ENCODE results near the gene ZNF609.

ZNF609 gene

GRCh38 chr15:64460724-64461720 lies 644 bp downstream of the ZNF609 start:
- H3K27me3 ChIP-seq (ENCODE audit: control insufficient read depth in 1 of 2, insufficient read depth in 2 of 2, low read length in 2 of 2), result no peaks in the 10 kb centered on the region
- peak overlapping the region; percentile 26 for H3K9ac ChIP-seq (ENCODE audit: low read length)
- H3K36me3 ChIP-seq (ENCODE audit: insufficient read depth, low read length), result no peaks in the 10 kb centered on the region
- no peaks in the 10 kb centered on the region for H3K9me3 ChIP-seq (ENCODE audit: low read length)
- H3K4me1 ChIP-seq (ENCODE audit: insufficient read depth, low read length), result peaks cover 47% of the 10 kb centered on the region
- H3K27ac ChIP-seq (ENCODE audit: low read depth, low read length), result peak overlapping the region; percentile 82
- H3K4me3 ChIP-seq (ENCODE audit: low read depth in 1 of 2, low read length in 2 of 2), result peak overlapping the region; percentile 44 to 86

- H3K27ac ChIP-seq (ENCODE audit: low read depth, low read length), result peak overlapping the region; percentile 82
- no peaks in the 10 kb centered on the region for H3K36me3 ChIP-seq (ENCODE audit: insufficient read depth, low read length)
- peak overlapping the region; percentile 26 for H3K9ac ChIP-seq (ENCODE audit: low read length)
- no peaks in the 10 kb centered on the region for H3K27me3 ChIP-seq (ENCODE audit: control insufficient read depth in 1 of 2, insufficient read depth in 2 of 2, low read length in 2 of 2)
- no peaks in the 10 kb centered on the region for H3K9me3 ChIP-seq (ENCODE audit: low read length)
- H3K4me1 ChIP-seq (ENCODE audit: insufficient read depth, low read length), result peaks cover 47% of the 10 kb centered on the region
- peak overlapping the region; percentile 44 to 86 for H3K4me3 ChIP-seq (ENCODE audit: low read depth in 1 of 2, low read length in 2 of 2)
These were observed 1.4 kb downstream of the ZNF609 start for GRCh38 chr15:64461721-64462162.

GRCh38 chr15:64462492-64462891 lies 2.1 kb downstream of the ZNF609 start:
- no peaks in the 10 kb centered on the region for H3K9me3 ChIP-seq (ENCODE audit: low read length)
- H3K36me3 ChIP-seq (ENCODE audit: insufficient read depth, low read length), result no peaks in the 10 kb centered on the region
- H3K4me3 ChIP-seq (ENCODE audit: low read depth in 1 of 2, low read length in 2 of 2), result no peak overlapping the region
- no peak overlapping the region for H3K9ac ChIP-seq (ENCODE audit: low read length)
- H3K27ac ChIP-seq (ENCODE audit: low read depth, low read length), result no peak overlapping the region
- H3K27me3 ChIP-seq (ENCODE audit: control insufficient read depth in 1 of 2, insufficient read depth in 2 of 2, low read length in 2 of 2), result no peaks in the 10 kb centered on the region
- H3K4me1 ChIP-seq (ENCODE audit: insufficient read depth, low read length), result peaks cover 50% of the 10 kb centered on the region

- Histone ChIP-seq H3K36me3 (ENCODE audit: insufficient read depth, low read length) (no peaks in the 10 kb centered on the region), H3K9ac (ENCODE audit: low read length) (no peak overlapping the region), H3K27me3 (ENCODE audit: control insufficient read depth in 1 of 2, insufficient read depth in 2 of 2, low read length in 2 of 2) (no peaks in the 10 kb centered on the region), H3K27ac (ENCODE audit: low read depth, low read length) (no peak overlapping the region), H3K4me3 (ENCODE audit: low read depth in 1 of 2, low read length in 2 of 2) (no peak overlapping the region), H3K4me1 (ENCODE audit: insufficient read depth, low read length) (peaks cover 54% of the 10 kb centered on the region), H3K9me3 (ENCODE audit: low read length) (no peaks in the 10 kb centered on the region)
These were observed 4.1 kb downstream of the ZNF609 start for GRCh38 chr15:64464276-64465005.

GRCh38 chr15:64466408-64467141 lies 6.2 kb downstream of the ZNF609 start:
- Histone ChIP-seq H3K27ac (ENCODE audit: low read depth, low read length) (no peak overlapping the region), H3K4me3 (ENCODE audit: low read depth in 1 of 2, low read length in 2 of 2) (no peak overlapping the region), H3K27me3 (ENCODE audit: control insufficient read depth in 1 of 2, insufficient read depth in 2 of 2, low read length in 2 of 2) (no peaks in the 10 kb centered on the region), H3K9ac (ENCODE audit: low read length) (no peak overlapping the region), H3K4me1 (ENCODE audit: insufficient read depth, low read length) (peaks cover 53% of the 10 kb centered on the region), H3K9me3 (ENCODE audit: low read length) (no peaks in the 10 kb centered on the region), H3K36me3 (ENCODE audit: insufficient read depth, low read length) (no peaks in the 10 kb centered on the region)

- Histone ChIP-seq H3K9ac (ENCODE audit: low read length) (no peak overlapping the region), H3K27me3 (ENCODE audit: control insufficient read depth in 1 of 2, insufficient read depth in 2 of 2, low read length in 2 of 2) (no peaks in the 10 kb centered on the region), H3K27ac (ENCODE audit: low read depth, low read length) (no peak overlapping the region), H3K4me1 (ENCODE audit: insufficient read depth, low read length) (peaks cover 13% of the 10 kb centered on the region), H3K9me3 (ENCODE audit: low read length) (no peaks in the 10 kb centered on the region), H3K4me3 (ENCODE audit: low read depth in 1 of 2, low read length in 2 of 2) (no peak overlapping the region), H3K36me3 (ENCODE audit: insufficient read depth, low read length) (no peaks in the 10 kb centered on the region)
These were observed 11.8 kb downstream of the ZNF609 start for GRCh38 chr15:64472161-64472560.

- H3K27ac ChIP-seq (ENCODE audit: low read depth, low read length), result no peak overlapping the region
These were observed 14.5 kb downstream of the ZNF609 start for GRCh38 chr15:64474846-64475245.

GRCh38 chr15:64476550-64476949 lies 16.2 kb downstream of the ZNF609 start:
- H3K27me3 ChIP-seq (ENCODE audit: control insufficient read depth in 1 of 2, insufficient read depth in 2 of 2, low read length in 2 of 2), result no peaks in the 10 kb centered on the region
- H3K9ac ChIP-seq (ENCODE audit: low read length), result no peak overlapping the region
- H3K9me3 ChIP-seq (ENCODE audit: low read length), result no peaks in the 10 kb centered on the region
- no peak overlapping the region for H3K4me3 ChIP-seq (ENCODE audit: low read depth in 1 of 2, low read length in 2 of 2)
- peaks cover 5% of the 10 kb centered on the region for H3K4me1 ChIP-seq (ENCODE audit: insufficient read depth, low read length)
- H3K27ac ChIP-seq (ENCODE audit: low read depth, low read length), result no peak overlapping the region
- no peaks in the 10 kb centered on the region for H3K36me3 ChIP-seq (ENCODE audit: insufficient read depth, low read length)

More at GRCh38 chr15:64474846-64475245, 14.5 kb downstream of the ZNF609 start:
- H3K9me3 ChIP-seq (ENCODE audit: low read length), result no peaks in the 10 kb centered on the region
- H3K9ac ChIP-seq (ENCODE audit: low read length), result no peak overlapping the region
- no peaks in the 10 kb centered on the region for H3K36me3 ChIP-seq (ENCODE audit: insufficient read depth, low read length)
- H3K27me3 ChIP-seq (ENCODE audit: control insufficient read depth in 1 of 2, insufficient read depth in 2 of 2, low read length in 2 of 2), result no peaks in the 10 kb centered on the region
- no peak overlapping the region for H3K4me3 ChIP-seq (ENCODE audit: low read depth in 1 of 2, low read length in 2 of 2)
- peaks cover 5% of the 10 kb centered on the region for H3K4me1 ChIP-seq (ENCODE audit: insufficient read depth, low read length)

GRCh38 chr15:64478863-64479262 lies 18.5 kb downstream of the ZNF609 start:
- H3K9me3 ChIP-seq (ENCODE audit: low read length), result no peaks in the 10 kb centered on the region
- H3K36me3 ChIP-seq (ENCODE audit: insufficient read depth, low read length), result no peaks in the 10 kb centered on the region
- H3K9ac ChIP-seq (ENCODE audit: low read length), result no peak overlapping the region
- H3K4me1 ChIP-seq (ENCODE audit: insufficient read depth, low read length), result peaks cover 9% of the 10 kb centered on the region
- no peak overlapping the region for H3K4me3 ChIP-seq (ENCODE audit: low read depth in 1 of 2, low read length in 2 of 2)
- H3K27me3 ChIP-seq (ENCODE audit: control insufficient read depth in 1 of 2, insufficient read depth in 2 of 2, low read length in 2 of 2), result no peaks in the 10 kb centered on the region
- no peak overlapping the region for H3K27ac ChIP-seq (ENCODE audit: low read depth, low read length)

- no peaks in the 10 kb centered on the region for H3K9me3 ChIP-seq (ENCODE audit: low read length)
- peaks cover 9% of the 10 kb centered on the region for H3K4me1 ChIP-seq (ENCODE audit: insufficient read depth, low read length)
- H3K27me3 ChIP-seq (ENCODE audit: control insufficient read depth in 1 of 2, insufficient read depth in 2 of 2, low read length in 2 of 2), result no peaks in the 10 kb centered on the region
- no peak overlapping the region for H3K27ac ChIP-seq (ENCODE audit: low read depth, low read length)
- no peaks in the 10 kb centered on the region for H3K36me3 ChIP-seq (ENCODE audit: insufficient read depth, low read length)
- H3K9ac ChIP-seq (ENCODE audit: low read length), result no peak overlapping the region
- no peak overlapping the region for H3K4me3 ChIP-seq (ENCODE audit: low read depth in 1 of 2, low read length in 2 of 2)
These were observed 20.5 kb downstream of the ZNF609 start for GRCh38 chr15:64480891-64481290.

- Histone ChIP-seq H3K4me3 (ENCODE audit: low read depth in 1 of 2, low read length in 2 of 2) (no peak overlapping the region), H3K27me3 (ENCODE audit: control insufficient read depth in 1 of 2, insufficient read depth in 2 of 2, low read length in 2 of 2) (no peaks in the 10 kb centered on the region), H3K27ac (ENCODE audit: low read depth, low read length) (no peak overlapping the region), H3K4me1 (ENCODE audit: insufficient read depth, low read length) (peaks cover 5% of the 10 kb centered on the region), H3K9me3 (ENCODE audit: low read length) (no peaks in the 10 kb centered on the region), H3K36me3 (ENCODE audit: insufficient read depth, low read length) (no peaks in the 10 kb centered on the region), H3K9ac (ENCODE audit: low read length) (no peak overlapping the region)
These were observed 23.4 kb downstream of the ZNF609 start for GRCh38 chr15:64483749-64484148.

All from muscle layer of colon (tissue), 2 donors.